ENCODE results near the gene MS4A3. TPM values are rescaled to one million over a fixed set of nuclear protein-coding genes. Genes with fewer than 3 reads are reported as not detected.
"Not testable (repeated sequence)": the region's sequence is repeated elsewhere in the genome, so short reads cannot be mapped to it uniquely, and the experiment has no call there.

The MS4A3 gene
- total RNA-seq, 2 donors from 2014 or later: 0.39 to 1.2 TPM

- H3K36me3 Mint-ChIP-seq (ENCODE audit: low read depth); DNase-seq; H3K27ac Mint-ChIP-seq; H3K4me3 Mint-ChIP-seq; H3K9me3 ChIP-seq (ENCODE audit: control insufficient read depth, low read length, poor library complexity, severe bottlenecking); ATAC-seq; H3K4me1 Mint-ChIP-seq: not testable (repeated sequence)
- peaks cover 11% of the 10 kb centered on the region for H3K27me3 Mint-ChIP-seq
Measured at GRCh38 chr11:60104471-60105115, 48.1 kb downstream of the MS4A3 start.

- not testable (repeated sequence) for H3K4me1 Mint-ChIP-seq; DNase-seq; H3K27ac Mint-ChIP-seq; H3K36me3 Mint-ChIP-seq (ENCODE audit: low read depth); H3K4me3 Mint-ChIP-seq; ATAC-seq; H3K9me3 ChIP-seq (ENCODE audit: control insufficient read depth, low read length, poor library complexity, severe bottlenecking)
- peaks cover 26% of the 10 kb centered on the region for H3K27me3 Mint-ChIP-seq
Measured at GRCh38 chr11:60108631-60109030, 52.2 kb downstream of the MS4A3 start.

GRCh38 chr11:60111793-60112192 is 55.3 kb downstream of the MS4A3 start:
- Mint-ChIP-seq H3K27me3 (peaks cover 35% of the 10 kb centered on the region), H3K4me3 (no peak overlapping the region), H3K4me1 (no peaks in the 10 kb centered on the region), H3K36me3 (ENCODE audit: low read depth) (no peaks in the 10 kb centered on the region), H3K27ac (no peak overlapping the region)
- DNase-seq (no peak), ATAC-seq (no peak)
- H3K9me3 ChIP-seq (ENCODE audit: control insufficient read depth, low read length, poor library complexity, severe bottlenecking): no peaks in the 10 kb centered on the region

- Mint-ChIP-seq H3K4me3 (no peak overlapping the region), H3K27ac (no peak overlapping the region), H3K27me3 (peaks cover 23% of the 10 kb centered on the region), H3K4me1 (no peaks in the 10 kb centered on the region), H3K36me3 (ENCODE audit: low read depth) (no peaks in the 10 kb centered on the region)
- no peak for ATAC-seq
- DNase-seq: no peak
- no peaks in the 10 kb centered on the region for H3K9me3 ChIP-seq (ENCODE audit: control insufficient read depth, low read length, poor library complexity, severe bottlenecking)
Measured at GRCh38 chr11:60116996-60117790, 60.7 kb downstream of the MS4A3 start.

GRCh38 chr11:60118338-60118737 is 61.9 kb downstream of the MS4A3 start:
- Mint-ChIP-seq H3K4me3 (no peak overlapping the region), H3K36me3 (ENCODE audit: low read depth) (no peaks in the 10 kb centered on the region), H3K27me3 (peaks cover 27% of the 10 kb centered on the region), H3K27ac (no peak overlapping the region), H3K4me1 (no peaks in the 10 kb centered on the region)
- no peaks in the 10 kb centered on the region for H3K9me3 ChIP-seq (ENCODE audit: control insufficient read depth, low read length, poor library complexity, severe bottlenecking)
- ATAC-seq: no peak
- no peak for DNase-seq

- Mint-ChIP-seq H3K4me1 (no peaks in the 10 kb centered on the region), H3K4me3 (no peak overlapping the region), H3K27me3 (peaks cover 32% of the 10 kb centered on the region), H3K36me3 (ENCODE audit: low read depth) (no peaks in the 10 kb centered on the region), H3K27ac (no peak overlapping the region)
- ATAC-seq (no peak), DNase-seq (no peak)
- no peaks in the 10 kb centered on the region for H3K9me3 ChIP-seq (ENCODE audit: control insufficient read depth, low read length, poor library complexity, severe bottlenecking)
Measured at GRCh38 chr11:60119710-60120109, 63.2 kb downstream of the MS4A3 start.

Other genes with a start within 250 kb of the MS4A3 start
- gene MRPL16, start 245.9 kb upstream of the MS4A3 start, total RNA-seq: 10 to 100 TPM; 18.4 to 21.8 TPM
- not detected for gene CBLIF, start 211.2 kb upstream of the MS4A3 start, total RNA-seq
- under 1 TPM in 1 of 2 donors, not detected in 1; 0.55 TPM for gene TCN1, start 190.2 kb upstream of the MS4A3 start, total RNA-seq
- gene OOSP3, start 177.9 kb upstream of the MS4A3 start, total RNA-seq: not detected
- not detected for gene OOSP1, start 118.2 kb upstream of the MS4A3 start, total RNA-seq
- gene OOSP4A, start 92.6 kb upstream of the MS4A3 start, total RNA-seq: not detected
- not detected for gene OOSP4B, start 39.5 kb upstream of the MS4A3 start, total RNA-seq
- gene OOSP2, start 16.3 kb upstream of the MS4A3 start, total RNA-seq: not detected
- under 1 TPM in 1 of 2 donors, not detected in 1; 0.60 TPM for gene MS4A2, start 32.0 kb downstream of the MS4A3 start, total RNA-seq
- 1 to 10 TPM; 3.2 to 8.2 TPM for gene MS4A6A, start 126.4 kb downstream of the MS4A3 start, total RNA-seq
- 1 to 10 TPM in 1 of 2 donors, under 1 TPM in 1; 0.47 to 1.1 TPM for gene MS4A4E, start 186.5 kb downstream of the MS4A3 start, total RNA-seq
- gene MS4A4A, start 224.0 kb downstream of the MS4A3 start, total RNA-seq: under 1 TPM in 1 of 2 donors, not detected in 1; 0.50 TPM

Measured in T-helper 17 cell (primary cell).